ENCODE measurements around the gene TSPAN31. TPM values are rescaled to one million over a fixed set of nuclear protein-coding genes. Genes with fewer than 3 reads are reported as not detected.
A peak's percentile ranks its signal among the peaks of the same experiment; 100 is the strongest.

TSPAN31 gene
- total RNA-seq, 1 donor from 2014 or later: 72.0 TPM

DNA sequence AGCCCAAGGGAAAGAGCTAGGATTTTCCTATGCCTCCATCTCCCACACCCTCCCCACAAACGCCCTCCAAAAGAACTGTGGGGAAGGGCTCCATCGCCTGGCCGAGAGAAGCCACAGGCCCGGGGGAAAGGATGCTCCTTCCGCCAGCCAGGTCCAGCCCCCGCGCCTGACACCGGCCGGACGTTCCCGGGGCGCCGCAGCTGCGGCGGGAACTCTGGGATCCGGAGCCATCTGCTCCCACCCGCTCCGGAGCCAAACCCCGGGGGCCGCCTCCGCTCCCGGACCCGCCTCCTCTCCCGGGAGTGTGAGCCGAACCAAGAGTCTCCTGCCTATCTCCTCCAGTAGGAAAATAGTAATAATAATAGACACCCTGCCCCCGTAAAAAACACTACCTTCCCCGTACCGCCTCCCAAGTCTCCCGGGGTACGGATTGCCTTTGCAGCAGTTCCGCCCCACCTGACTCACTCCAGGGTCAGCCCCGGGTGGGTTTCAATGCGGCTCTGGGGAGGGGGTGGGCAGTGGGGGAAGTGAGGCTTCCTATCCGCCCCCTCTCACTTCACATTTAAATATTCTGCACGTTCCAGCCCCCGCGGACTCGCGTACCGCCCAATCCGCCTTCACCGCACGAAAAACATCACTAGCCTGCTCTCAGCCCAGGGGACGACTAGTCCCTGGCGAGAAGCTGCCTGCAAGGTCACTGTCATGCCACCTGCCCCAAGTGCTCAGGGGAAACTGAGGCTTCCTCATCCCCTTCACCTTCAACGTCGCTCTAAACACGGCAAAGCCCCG is 8.7 kb upstream of the TSPAN31 start:
- DNase-seq: no peak

DNA sequence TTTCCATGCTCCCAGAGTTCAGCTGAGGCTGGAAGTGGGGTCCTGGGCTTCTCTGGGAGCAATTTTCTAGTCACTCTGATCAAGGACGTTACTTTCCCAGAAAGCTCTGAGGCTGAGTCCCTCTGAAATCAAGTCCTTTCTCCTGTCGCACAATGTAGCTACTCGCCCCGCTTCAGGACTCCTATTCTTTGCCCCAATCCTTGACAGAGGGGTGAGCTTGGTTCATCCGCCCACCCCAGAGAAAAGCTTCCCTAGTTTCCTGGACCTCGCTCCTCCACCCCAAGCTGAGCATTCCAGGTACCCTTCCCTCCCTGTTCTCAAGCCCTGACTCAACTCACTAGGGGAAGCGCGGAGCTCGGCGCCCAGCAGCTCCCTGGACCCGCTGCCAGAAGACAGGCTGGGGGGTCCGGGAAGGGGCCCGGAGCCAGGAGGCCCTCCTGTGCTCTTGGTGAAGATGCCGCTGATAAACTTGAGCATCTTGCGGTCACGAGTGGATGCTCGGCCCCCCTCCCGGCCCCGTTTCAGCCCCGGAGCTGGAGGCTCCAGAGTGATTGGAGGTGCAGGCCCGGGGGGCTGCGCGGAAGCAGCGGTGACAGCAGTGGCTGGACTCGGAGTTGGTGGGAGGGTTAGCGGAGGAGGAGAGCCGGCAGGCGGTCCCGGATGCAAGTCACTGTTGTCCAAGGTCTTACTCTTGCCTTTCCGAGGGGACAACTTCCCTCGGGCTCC is 7.9 kb upstream of the TSPAN31 start:
- no peak for DNase-seq

DNA sequence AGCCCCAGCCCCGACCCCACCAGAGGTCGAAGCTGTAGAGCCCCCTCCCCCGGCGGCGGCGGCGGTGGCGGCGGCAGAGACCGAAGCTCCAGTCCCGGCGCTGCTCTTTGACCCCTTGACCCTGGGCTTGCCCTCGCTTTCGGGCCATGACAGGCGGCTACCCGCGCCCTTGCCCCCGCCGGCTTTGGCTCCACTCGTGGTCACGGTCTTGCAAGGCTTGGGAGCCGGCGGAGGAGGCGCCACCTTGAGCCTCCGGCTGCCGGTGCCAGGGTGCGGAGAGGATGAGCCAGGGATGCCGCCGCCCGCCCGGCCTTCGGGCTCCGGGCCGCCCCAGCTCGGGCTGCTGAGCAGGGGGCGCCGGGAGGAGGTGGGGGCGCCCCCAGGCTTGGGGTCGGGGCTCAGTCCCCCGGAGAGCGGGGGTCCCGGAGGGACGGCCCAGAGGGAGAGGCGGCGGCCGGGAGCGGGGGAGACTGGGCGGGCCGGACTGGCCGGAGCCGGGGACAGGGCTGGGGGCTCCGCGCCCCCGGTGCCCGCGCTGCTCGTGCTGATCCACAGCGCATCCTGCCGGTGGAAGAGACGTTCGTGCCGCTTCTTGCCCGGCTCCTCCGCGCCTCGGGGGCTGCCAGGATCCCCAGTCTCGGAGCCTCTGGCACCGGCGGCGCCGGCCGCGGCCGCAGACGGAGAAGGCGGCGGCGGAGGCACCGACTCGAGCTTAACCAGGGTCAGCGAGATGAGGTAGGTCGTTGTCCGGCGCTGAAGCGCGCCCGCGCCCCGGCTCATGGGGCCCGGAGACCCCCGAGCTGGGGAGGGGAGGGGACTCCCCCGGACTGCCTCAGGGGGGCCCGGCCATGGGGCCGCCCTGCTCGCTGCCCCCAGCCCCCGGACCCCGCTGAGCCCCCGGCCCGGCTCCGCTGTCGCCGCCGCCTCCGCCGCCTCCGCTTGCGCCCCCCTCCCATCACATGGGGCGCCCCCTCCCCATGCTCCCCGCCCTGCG is 7.1 kb upstream of the TSPAN31 start:
- DNase-seq: peak; percentile 25

DNA sequence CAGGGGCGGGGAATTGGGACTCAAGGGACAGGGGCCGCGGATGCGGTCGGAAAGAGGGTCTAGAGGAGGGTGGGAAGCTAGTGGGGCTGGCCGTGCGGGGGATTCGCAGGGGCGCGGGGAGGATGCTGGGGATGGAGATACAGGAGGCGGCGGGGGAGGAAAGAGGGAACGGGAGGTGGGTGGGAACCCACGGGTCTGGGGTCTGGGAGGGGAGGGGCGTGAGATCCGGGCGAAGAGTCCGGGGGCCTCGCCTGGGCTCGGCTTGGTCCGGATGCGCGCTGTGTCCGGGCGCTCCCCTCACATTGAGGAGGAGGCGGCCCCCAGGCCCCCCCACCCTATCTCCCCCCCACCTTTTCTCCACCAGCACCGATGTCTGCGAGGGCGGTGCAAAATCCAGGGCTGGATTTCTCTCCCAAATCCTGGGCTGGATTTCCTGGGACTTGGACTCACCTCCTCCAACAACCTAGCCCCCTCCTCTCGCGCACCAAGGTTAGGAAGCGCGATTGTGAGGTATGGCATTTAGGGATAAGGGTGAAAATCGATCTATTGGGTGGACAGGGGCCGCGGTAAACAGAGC is 6.1 kb upstream of the TSPAN31 start, which contains the start of gene AGAP2:
Gene AGAP2 (minus strand): TSS at position 82 of the 577 bp plus-strand sequence. CDS start 496 bp downstream, outside the sequence.
- no peak for DNase-seq

DNA sequence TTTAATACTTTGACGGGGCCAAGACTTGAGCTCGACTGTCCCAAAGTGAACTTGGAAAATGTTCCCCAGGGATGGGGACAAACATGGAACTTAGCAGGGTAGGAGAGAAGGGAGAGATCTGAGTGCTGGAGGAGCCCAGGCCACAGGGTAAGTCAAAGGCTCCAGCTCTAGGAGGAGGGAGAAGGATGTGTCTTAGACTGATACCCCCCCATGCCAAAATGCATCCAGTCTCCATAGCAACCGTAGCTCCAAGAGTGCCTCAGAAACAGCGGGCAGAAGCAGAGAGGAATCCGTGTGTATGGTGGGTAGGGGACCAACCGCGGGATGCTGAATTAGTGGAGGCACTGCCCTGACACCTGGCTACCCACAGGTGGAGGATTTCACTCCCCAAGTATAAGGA is 5.5 kb upstream of the TSPAN31 start:
- DNase-seq: no peak

DNA sequence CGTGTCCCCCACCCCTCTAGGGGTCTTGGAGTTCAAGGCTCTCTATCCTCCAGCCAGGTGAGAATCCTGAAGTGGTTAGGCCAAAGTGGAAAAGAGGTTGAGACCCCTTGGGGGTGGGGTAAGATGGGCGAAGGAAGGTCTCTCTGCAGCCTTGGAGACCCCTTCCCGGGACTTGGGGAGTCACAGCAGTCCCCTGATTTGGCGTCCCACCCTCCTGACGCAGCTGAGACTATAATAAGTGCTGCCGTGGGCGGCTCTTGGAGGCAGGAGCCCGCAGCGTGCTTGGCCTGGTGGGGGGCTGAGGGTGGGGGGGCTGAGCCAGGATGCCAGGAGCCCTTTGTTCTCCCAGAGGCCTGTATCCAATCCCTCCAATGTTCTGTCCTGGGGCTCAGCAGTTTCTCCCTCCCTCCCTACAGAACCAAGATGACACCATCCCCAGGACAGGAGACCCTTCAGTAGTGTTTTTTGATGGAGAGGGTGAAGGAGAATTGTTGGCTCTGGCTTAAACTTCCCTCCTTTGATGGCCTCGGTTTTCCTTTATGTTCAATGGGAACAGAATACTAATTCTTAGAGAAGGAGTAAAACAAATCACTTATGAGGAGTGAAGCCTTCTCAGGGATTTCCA is 4.8 kb upstream of the TSPAN31 start:
- no peak for DNase-seq

DNA sequence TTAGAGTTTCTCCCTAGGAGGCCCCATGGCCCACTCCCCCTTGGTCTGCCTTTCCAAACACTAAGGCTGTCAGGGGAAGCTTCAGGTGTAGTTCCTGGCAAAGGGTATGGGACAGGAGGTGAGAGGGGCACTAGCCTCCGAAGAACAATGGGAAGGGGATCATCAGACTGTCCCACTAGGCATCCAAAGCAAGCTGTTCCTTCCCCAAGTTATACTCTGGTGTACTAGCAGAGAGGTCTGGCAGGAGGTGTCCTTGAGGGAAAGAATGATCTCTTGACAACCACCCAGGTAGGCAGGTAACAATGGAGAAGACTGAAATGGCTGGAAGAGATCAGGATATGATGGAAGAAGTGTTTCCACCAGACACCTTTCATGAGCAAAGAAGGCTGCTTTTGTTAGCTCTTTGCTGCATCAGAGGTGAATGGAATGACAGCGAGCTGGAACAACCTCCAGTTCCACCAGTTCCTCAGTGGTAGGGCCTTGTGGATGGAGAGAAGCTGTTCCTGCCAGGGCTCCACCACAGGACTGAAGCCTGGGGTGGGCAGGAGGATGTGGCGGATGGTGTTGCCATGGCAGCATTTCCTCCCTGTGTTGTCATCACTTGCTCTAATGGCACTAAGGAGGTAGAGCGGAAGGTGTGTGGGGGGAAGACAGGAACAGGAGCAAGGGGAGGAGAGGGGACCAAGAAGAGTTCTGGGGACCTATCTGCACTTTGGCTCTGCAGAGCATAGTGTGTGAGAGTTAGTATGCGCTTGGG is 4.0 kb upstream of the TSPAN31 start:
- DNase-seq: peak; percentile 49

DNA sequence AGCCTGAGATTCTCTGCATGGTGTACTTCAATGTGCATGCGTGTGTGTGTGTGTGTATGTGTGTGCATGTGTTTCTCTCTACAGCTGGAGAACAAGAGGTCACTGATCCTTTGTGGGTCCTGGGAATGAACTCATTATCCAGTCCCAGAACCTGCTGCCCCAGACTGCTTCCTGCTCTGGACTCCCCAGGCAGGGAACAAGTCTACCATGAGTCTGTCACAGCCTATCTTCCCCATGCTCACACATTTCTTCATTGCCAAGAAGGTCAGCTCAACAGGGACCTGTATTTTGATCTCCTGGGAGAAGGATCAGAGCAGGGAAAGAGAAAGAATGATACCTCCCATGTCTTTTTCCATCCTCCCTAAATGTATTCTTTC is 3.4 kb upstream of the TSPAN31 start:
- DNase-seq: no peak

DNA sequence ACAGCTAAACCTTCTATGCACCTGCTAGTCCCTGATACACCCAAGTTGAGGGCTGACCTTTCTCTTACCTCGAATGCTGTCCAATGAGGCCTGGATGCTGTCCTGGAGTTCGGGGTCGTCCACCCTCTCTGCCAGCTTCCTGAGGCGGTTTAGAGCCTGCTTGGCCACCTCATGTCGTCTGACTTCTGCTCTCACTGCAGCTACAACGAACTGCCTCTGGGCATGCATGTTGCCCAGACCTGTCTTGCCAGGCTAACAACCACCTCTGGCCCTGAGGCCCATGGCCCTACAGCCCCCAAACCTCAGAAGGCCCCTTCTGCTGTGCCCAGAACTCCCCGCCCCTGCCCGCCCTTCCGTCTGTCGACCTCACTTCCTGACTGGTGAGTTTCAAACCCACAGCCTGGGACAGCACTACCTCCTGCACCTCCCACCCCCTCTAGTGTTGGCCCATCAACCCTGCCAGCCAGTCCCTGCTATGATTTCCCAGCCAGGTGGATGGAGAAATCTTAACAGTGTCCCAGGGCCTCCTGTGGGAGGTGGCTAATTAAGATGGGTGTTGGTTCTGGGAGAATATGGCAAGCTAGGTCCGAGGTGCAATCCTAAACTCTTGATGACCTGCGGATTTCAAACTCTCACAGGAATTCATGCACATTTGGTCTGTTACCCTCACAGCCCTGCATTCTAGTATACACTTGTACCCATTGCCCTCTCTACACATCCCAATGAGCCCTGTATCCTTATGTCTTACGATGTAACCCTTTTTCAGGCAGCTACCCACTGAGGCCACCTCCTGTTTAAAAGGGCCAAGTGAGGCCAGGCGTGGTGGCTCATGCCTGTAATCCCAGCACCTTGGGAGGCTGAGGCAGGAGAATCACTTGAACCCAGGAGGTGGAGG is 2.7 kb upstream of the TSPAN31 start:
- no peak for DNase-seq

DNA sequence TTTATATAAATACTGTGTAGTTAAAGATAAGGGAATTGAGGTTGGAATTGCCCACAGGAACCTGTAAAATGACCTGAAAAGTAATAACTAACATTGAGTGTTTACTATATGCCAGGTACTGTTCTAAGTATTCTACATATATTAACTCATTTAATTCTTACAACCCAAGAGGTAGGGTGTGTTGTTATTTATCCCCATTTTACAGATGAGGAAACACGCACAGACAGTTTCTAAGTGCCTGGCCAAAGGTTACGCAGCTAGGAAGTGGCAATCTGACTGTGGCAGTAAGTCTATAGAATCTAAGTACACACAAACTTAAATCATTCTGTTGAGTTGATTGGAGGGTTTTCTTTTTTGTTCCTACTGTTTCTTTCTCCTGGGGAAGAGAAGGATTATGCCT is 1.1 kb upstream of the TSPAN31 start:
- no peak for DNase-seq

DNA sequence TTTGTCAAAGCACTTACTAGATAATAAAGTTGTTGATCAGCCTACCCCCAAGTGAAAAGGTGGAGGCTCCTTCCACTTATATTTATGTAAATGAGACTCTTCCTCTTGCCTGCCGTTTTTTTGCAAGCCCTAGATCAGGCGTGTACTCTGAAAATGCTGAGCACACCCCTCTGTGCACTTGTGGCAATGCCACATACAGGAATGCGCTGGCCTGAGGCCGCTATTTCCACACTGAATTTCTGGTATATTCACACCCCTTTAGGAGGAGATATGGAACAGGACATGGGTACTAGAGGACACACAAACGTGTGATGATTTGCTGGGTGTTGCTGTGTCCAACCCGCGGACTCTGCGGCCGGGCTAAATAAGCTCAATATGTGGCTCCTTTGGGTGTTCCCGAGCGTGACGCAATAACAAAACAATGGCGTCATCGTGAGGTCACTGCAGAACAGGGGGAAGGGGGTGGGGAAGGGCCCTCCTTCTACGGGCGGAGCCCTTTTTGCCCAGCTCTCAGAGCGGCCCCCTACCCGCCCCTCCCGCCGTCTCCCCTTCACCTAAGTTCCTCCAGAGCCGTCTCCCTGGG is 554 bp upstream of the TSPAN31 start:
- DNase-seq: no peak

DNA sequence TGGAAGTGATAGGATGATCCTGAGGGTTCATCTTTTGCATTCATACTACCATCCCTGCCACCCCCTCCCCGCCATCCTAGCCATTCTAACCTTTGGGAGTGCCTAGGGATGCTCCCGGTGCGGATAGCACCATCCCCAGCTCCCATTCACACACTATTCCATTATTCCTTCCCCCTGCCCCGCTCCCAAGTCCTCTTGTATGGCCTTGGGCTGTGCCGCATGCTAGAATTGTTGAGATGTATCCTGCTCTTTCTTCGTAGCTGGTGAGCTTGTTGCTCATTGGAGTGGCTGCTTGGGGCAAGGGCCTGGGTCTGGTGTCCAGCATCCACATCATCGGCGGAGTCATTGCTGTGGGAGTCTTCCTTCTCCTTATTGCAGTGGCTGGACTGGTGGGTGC is 644 bp downstream of the TSPAN31 start:
- DNase-seq: no peak

DNA sequence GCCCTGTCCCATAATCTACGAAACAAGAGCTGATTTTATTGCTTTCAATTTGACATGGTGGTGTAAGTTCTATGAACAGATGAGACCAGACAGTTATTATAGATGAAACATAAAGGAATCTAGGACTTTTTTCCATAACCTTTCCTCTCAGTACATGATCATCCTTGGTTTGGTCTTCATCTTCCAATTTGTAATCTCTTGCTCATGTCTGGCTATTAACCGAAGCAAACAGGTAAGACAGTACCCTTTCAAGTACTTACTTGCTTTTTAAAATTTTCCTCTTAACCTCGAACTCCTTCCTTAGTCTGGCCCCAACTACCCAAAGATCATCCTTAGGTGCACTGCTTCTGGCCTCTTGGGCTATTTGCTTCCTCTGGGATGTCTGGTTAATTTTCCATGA is 1.2 kb downstream of the TSPAN31 start:
- no peak for DNase-seq

DNA sequence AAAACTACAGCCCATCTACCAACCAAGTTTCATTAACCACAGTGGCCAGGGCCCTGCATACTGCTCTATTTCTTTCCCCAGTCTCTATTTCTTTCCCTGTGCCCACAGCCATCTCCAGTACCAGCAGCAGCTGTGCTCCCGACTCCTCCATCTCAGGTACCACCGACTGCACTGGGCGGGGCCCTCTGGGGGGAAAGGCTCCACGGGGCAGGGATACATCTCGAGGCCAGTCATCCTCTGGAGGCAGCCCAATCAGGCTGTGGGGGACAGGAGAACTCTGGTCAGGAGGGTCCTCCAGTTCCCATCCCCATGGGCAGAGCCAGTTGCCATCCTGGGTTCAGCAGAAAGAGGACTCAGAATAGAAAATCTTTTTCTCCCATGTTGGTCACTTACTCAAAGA is 4.2 kb downstream of the TSPAN31 start:
- no peak for DNase-seq

DNA sequence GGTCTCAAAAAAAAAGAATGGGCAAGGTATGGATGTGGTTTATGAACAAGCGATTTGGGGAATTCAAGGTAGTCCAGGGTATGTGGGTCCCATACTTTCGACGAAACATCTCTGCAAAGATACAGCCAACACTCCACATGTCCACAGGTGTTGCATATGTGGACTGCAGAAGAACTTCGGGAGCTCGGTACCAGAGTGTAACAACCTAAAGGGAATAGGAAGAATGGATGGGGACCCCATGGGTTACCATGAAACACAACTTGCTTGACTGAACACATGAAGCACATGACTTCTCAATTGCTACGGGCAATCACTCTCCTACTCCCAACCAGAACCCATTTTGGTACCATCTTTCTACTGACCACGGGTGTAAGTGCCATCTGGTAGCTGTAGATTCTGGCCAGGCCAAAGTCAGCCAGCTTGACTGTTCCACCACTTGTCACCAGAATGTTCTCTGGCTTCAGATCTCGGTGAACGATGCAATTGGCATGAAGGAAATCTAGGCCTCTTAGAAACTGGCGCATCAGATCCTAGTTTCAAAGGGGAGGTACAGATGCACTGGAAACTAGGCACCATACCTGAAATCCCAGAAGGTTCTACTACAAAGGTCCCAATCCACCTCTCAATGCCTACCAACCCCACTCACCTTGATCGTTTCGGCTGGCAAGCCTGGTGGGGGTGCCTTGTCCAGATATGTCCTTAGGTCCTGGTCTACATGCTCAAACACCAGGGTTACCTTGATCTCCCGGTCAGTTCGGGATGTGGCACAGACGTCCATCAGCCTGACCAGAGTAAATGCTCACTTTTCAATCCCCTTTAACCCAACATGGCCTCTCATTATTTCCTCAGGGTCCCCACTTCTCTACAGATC is 6.0 kb downstream of the TSPAN31 start:
- DNase-seq: no peak

DNA sequence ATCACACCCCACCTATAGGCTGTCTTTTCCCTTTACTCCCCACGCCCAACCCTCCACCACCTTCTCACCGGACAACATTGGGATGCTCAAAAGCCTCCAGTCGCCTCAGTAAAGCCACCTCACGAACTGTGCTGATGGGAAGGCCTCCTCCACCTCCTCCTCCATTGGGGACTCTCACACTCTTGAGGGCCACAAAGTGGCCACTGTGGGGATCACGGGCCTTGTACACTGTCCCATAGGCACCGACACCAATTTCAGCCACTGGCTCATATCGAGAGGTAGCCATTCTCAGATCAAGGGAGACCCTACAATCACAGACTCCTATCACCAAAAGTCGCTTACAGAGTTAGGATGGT is 6.6 kb downstream of the TSPAN31 start:
- DNase-seq: no peak

DNA sequence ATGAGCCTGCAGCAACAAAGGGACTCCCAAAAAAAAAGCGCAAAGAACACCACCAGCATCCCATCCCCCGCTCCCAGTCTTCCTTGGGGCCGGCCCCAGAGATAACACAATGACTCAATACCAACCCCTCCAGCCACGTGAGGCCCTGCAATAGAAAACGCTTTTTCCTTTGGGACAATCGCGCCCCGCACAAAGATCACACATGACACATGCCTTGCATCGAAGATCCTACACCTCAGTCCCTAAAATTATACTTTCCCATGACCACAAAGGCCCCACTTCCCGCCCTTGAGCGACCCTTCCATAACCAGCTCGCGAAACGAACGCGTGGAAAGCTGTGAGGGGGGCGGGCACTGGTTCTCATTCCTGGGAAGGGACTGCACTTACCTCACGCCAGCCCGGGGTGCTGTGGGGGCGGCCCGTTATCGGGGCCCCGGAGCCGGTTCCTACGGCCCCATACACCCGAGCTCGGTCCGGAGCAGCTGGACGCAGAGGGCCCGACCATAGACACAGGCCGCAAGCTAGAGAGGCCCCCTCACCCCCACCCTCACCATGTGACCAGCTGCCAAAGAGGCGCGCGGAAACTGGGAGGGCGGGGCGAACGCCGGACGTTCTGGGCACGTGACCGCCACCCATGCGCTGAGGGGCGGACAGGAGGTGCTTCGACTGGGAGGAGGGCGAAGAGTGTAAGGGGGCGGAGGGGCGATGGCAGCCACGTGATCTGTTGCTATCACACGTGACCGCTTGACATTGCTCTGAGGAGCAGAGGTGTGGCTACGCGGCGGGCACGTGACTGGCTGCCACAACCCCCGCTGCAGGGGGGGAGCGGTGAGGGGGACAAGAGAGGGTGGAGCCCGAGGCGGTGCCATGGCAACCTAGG is 7.2 kb downstream of the TSPAN31 start, which contains the start of gene CDK4:
Gene CDK4 (minus strand): TSS at position 523 of the 880 bp plus-strand sequence. CDS start 593 bp downstream, outside the sequence.
- peak; percentile 100 for DNase-seq

DNA sequence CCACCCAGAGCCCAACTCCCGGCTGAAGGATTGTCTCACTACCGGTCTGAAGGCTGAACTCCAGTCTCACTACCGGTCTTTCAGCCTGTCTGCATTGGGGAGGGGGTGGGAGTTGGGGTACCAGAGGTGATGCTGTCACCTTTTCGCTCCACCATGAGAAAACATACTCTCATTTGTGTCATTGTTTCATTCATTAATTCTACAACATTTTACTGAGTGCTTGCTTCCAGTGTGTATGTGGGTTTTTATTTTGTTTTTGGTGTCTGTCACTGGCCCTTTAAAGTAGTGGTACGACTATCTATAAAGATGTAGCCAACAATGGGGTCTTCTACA is 7.8 kb downstream of the TSPAN31 start:
- no peak for DNase-seq

All from dermis blood vessel endothelial cell (primary cell).